Activated naive CD4-positive, alpha-beta T cell treated with anti-CD3 and anti-CD28 coated beads, Interleukin-2, amount 50 U/mL, for 72 hours (primary cell): ENCODE data around the gene PWWP2B. TPM values are rescaled to one million over a fixed set of nuclear protein-coding genes. Genes with fewer than 3 reads are reported as not detected.
A peak's percentile ranks its signal among the peaks of the same experiment; 100 is the strongest.

Experiments used
- ATAC-seq, 2 donors: fragments of 150-1000 bp; cut with Tn5 transposase; 2 replicates each; pipeline ENCODE4 v1.10.0; 2021; ENCODE audit warnings: mild to moderate bottlenecking in 2 of 2, moderate library complexity in 2 of 2
- DNase-seq, 2 donors: peaks; one replicate each; pipeline ENCODE4 v3.0.0; 2021 to 2022; ENCODE audit warnings: low spot score in 2 of 2
- H3K27ac Mint-ChIP-seq, 2 donors: one replicate each; pipeline ENCODE4 v1.8.0; 2022; ENCODE audit warnings: mild to moderate bottlenecking in 2 of 2, mixed read lengths in 2 of 2
- H3K36me3 Mint-ChIP-seq, 2 donors: one replicate each; pipeline ENCODE4 v1.8.0; 2022; ENCODE audit warnings: mixed read lengths in 2 of 2
- H3K9me3 Mint-ChIP-seq, 2 donors: one replicate each; pipeline ENCODE4 v1.8.0; 2022; ENCODE audit warnings: mixed read lengths in 2 of 2
- total RNA-seq, 2 donors: library from RNA; stranded (reverse); gene quantifications; one replicate each; pipeline ENCODE4 v1.2.3, GENCODE V29; 2022

Gene PWWP2B
- total RNA-seq, 2 donors from 2014 or later: 0.64 to 4.3 TPM

GRCh38 chr10:132359305-132360040 is 37.5 kb upstream of the PWWP2B start:
- ATAC-seq: no peak

DNA sequence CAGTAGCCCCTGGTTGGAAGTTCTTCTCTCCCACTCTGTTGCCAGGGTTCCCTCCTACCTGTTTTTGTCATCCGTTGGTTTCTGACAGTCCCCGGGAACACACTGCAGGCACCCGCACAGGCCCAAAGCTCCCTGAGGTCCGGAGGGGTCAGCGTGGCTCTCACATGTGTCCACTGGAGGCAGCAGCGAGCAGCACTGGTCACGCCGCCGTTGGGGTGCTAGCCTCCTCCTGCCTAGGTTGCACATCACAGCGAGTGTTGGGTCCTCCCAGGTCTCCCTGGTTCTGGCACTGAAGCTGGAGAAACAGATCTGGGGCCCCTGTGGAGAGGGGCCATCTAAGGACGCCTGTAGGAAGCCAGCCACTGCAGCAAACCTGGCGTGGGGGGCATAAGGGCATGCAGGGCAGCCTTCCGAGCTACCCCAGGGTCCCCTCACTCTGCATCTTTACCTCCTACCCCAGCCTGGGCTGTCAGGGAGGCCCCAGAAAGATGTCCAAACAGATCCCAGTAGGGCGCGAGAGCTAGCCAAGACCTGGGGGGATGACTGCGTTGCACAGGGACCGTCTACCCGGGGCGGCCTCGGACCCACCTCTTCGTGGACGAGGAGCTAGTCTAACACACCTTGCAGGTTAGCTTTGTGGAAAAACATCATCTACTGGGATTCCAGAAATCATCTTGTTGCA is 36.1 kb upstream of the PWWP2B start:
- no peaks in the 10 kb centered on the region for H3K36me3 Mint-ChIP-seq
- no peak overlapping the region for H3K27ac Mint-ChIP-seq
- DNase-seq: peak; percentile 45 to 53
- H3K9me3 Mint-ChIP-seq: peaks cover 5 to 9% of the 10 kb centered on the region in 2 donors
- peak; percentile 36 to 51 for ATAC-seq

More at GRCh38 chr10:132359305-132360040, 37.5 kb upstream of the PWWP2B start:
- no peaks in the 10 kb centered on the region for H3K36me3 Mint-ChIP-seq
- DNase-seq: peak in 1 of 2 donors; percentile 42
- H3K9me3 Mint-ChIP-seq: peaks cover 5% of the 10 kb centered on the region in 2 donors
- no peak overlapping the region for H3K27ac Mint-ChIP-seq

- peak in 1 of 2 donors; percentile 46 for DNase-seq
- no peak overlapping the region for H3K27ac Mint-ChIP-seq
- H3K36me3 Mint-ChIP-seq: no peaks in the 10 kb centered on the region
These were observed 35.4 kb upstream of the PWWP2B start for GRCh38 chr10:132361581-132362101.

DNA sequence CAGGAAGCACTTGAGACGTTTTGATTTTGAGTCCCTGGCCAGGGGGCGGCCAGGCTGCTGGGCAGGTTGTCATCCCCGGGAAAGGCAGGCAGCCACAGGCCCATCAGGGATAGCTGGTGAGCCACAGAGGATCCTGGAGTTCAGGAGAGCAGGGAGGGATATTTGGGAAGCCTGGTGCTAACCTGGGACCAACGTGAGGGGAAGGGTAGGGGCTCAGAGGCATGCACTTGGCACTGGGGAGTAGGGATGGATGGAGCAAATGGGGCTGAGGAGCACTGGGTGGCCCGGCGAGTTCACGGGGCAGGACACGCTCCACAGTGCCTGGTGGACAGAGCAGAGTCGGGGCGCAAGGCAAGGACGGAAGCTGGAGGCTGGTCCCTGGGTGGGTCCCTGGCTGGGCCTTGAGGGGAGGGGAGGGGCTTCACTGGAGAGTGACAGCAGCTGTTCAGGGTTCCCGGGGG is 34.8 kb upstream of the PWWP2B start:
- Mint-ChIP-seq H3K36me3 (no peaks in the 10 kb centered on the region), H3K9me3 (peaks cover 5 to 9% of the 10 kb centered on the region in 2 donors), H3K27ac (no peak overlapping the region)
- ATAC-seq (no peak), DNase-seq (peak in 1 of 2 donors; percentile 49)

More at GRCh38 chr10:132361581-132362101, 35.4 kb upstream of the PWWP2B start:
- no peak for ATAC-seq
- H3K9me3 Mint-ChIP-seq: peaks cover 5 to 9% of the 10 kb centered on the region in 2 donors

DNA sequence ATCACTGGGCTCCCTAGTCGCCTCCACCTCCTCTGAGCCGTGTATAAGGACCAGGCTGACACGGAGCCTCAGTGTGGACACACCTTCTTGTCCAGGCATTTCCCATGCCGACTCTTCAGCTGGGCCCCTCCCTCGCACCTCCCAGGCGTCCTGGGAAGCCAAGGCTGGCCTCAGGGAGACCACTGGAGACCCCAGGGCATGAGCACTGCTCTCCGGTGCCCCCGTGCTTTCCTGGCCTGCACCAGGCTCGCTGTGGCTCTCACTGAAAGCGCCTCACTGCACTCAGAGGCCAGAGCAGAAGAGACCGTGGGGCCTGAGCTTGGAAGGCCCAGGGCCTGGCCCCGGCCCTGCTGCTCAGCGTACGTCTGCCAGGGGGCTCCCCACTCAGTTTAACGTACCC is 33.6 kb upstream of the PWWP2B start:
- DNase-seq: peak in 1 of 2 donors; percentile 53
- Mint-ChIP-seq H3K9me3 (peaks cover 0 to 9% of the 10 kb centered on the region in 2 donors), H3K36me3 (no peaks in the 10 kb centered on the region), H3K27ac (no peak overlapping the region)
- peak; percentile 7 to 38 for ATAC-seq

DNA sequence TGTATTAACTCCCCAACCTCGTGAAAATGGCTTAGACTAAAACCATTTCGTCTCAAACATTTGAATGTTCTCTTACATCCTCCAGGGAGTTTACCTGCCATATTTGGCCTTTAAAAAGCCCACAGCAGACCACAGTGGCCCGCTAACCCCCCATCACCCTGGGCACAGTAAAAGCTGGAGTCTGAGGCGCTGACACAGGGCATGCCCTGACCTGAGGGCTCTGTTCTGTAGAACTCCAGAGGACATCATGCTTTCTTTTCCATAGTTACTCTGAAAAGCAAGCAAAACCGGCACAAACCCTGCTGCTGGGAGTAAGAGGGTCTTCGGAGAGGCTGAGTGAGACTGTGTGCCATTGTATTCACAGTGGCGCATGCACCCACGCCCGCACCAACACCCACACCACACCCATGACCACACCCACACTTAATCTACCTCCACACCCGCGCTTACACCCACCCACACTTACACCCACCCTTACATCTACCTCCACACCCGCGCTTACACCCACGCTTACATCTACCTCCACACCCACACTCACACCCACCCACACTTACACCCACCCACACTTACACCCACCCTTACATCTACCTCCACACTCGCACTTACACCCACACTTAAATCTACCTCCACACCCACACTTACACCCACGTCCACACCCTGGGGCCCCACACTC is 32.9 kb upstream of the PWWP2B start:
- H3K27ac Mint-ChIP-seq: peak overlapping the region in 1 of 2 donors; percentile 67
- DNase-seq (peak in 1 of 2 donors; percentile 42), ATAC-seq (peak; percentile 48 to 70)
- peaks cover 0 to 9% of the 10 kb centered on the region in 2 donors for H3K9me3 Mint-ChIP-seq
- no peaks in the 10 kb centered on the region for H3K36me3 Mint-ChIP-seq

DNA sequence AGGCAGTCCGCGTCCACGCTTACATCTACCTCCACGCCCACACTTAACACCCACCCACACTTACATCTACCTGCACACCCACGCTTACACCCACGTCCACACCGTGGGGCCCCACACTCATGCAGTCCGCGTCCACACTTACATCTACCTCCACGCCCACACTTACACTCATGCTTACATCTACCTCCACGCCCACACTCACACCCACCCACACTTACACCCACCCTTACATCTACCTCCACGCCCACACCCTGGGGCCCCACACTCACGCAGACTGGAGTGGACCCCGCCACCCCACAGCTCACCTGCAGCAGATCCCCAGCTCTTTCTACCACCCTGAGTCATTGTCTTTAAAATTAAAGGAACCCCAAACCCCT is 32.4 kb upstream of the PWWP2B start:
- Mint-ChIP-seq H3K9me3 (peaks cover 0 to 9% of the 10 kb centered on the region in 2 donors), H3K27ac (peak overlapping the region; percentile 53 to 67), H3K36me3 (no peaks in the 10 kb centered on the region)
- ATAC-seq (peak; percentile 36 to 42), DNase-seq (peak in 1 of 2 donors; percentile 52)

GRCh38 chr10:132365102-132365501 is 31.9 kb upstream of the PWWP2B start:
- Mint-ChIP-seq H3K9me3 (peaks cover 0 to 9% of the 10 kb centered on the region in 2 donors), H3K27ac (peak overlapping the region; percentile 44 to 67), H3K36me3 (no peaks in the 10 kb centered on the region)
- DNase-seq: peak in 1 of 2 donors; percentile 39
- ATAC-seq: peak in 1 of 2 donors; percentile 26

- peaks cover 0 to 9% of the 10 kb centered on the region in 2 donors for H3K9me3 Mint-ChIP-seq
- no peak overlapping the region for H3K27ac Mint-ChIP-seq
- ATAC-seq (no peak), DNase-seq (peak in 1 of 2 donors; percentile 18)
- H3K36me3 Mint-ChIP-seq: no peaks in the 10 kb centered on the region
These were observed 31.0 kb upstream of the PWWP2B start for GRCh38 chr10:132366006-132366405.

DNA sequence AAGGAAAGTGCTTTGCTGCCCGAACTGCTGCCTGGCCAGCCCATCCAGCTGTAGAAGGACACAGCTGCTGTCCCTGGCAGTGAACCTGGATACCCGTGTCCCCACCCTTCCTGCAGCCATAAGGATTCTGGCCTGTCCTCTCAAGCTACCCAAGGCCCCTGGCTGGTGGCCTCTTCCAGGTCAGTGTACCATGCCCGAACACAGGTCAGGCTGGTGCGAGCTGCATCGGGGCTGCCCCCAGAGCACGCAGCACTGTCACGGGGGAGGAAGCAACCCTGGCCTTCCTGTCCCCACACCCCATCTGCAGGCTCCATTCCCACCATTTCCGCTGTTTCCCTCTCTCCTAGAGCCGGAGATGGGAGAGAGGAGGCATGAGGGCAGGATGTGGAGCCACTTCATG is 30.5 kb upstream of the PWWP2B start:
- DNase-seq (peak in 1 of 2 donors; percentile 34), ATAC-seq (no peak)
- Mint-ChIP-seq H3K27ac (no peak overlapping the region), H3K36me3 (no peaks in the 10 kb centered on the region), H3K9me3 (peaks cover 0 to 9% of the 10 kb centered on the region in 2 donors)

DNA sequence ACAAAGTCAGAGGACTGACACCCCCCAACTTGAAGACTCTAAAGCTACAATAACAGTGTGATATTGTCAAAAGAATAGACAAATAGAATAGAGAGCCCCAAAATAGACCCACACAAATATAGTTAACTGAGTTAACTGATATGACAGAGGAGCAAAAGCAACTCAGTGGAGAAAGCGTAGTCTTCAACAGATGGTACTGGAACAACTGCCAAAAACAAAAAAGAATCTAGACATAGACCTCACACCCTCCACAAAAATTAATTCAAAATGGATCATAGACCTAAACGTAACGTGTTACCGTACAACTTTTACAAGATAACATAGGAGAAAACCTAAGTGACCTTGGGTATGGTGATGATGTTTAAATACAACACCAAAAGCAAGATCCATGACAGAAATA is 28.6 kb upstream of the PWWP2B start:
- no peak for DNase-seq
- peaks cover 0 to 9% of the 10 kb centered on the region in 2 donors for H3K9me3 Mint-ChIP-seq
- H3K36me3 Mint-ChIP-seq: no peaks in the 10 kb centered on the region
- H3K27ac Mint-ChIP-seq: no peak overlapping the region
- ATAC-seq: no peak

GRCh38 chr10:132368881-132369635 is 27.9 kb upstream of the PWWP2B start:
- no peaks in the 10 kb centered on the region for H3K36me3 Mint-ChIP-seq
- H3K27ac Mint-ChIP-seq: no peak overlapping the region
- no peak for DNase-seq
- H3K9me3 Mint-ChIP-seq: peaks cover 0 to 8% of the 10 kb centered on the region in 2 donors
- no peak for ATAC-seq

GRCh38 chr10:132369636-132370185 is 27.3 kb upstream of the PWWP2B start:
- ATAC-seq (no peak), DNase-seq (peak in 1 of 2 donors; percentile 33)
- Mint-ChIP-seq H3K36me3 (no peaks in the 10 kb centered on the region), H3K27ac (no peak overlapping the region), H3K9me3 (peaks cover 0 to 2% of the 10 kb centered on the region in 2 donors)

DNA sequence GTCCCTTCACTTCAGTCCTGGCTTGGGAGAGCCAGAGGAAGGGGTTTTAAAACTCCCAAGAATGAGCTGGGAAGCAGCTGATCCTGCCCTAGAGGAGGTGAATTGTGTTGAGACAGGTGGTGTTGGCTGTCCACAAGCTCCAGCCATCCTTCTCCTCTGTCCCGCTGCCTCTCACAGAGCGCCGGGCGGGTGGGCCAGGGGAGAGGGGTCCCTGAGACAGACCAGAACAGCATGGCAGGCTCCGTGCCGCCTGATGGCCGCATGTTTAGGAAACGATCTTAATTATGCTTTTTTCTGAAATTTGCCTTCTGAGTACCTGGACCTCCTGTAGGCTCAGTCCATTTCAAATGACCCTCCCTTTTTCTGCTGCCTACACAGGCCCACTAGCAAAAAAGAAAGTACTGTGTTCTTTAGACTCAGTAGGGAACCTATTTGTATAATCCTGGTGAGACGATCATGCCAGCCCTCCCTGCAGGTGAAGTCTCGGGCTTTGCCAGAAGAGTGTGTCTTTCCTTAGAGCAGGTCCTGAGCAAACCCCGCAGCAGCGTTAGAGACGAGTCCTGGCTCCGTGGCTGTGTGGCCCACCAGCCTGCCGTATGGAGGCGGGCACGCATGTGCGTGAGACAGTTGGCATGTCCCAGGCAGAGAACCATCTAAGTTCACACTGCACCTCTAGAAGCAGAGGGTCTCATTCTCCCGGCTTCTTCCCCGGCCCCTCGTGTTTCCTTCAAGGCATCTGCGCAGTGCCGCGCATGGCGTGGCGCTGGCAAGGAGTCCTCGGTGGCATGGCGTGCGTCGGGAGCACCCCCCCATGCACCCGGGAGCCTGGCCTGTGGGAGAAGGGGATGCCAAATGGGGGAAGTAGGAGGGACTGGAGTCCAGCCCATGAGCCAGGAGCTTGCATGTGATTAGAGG is 26.3 kb upstream of the PWWP2B start:
- Mint-ChIP-seq H3K36me3 (no peaks in the 10 kb centered on the region), H3K27ac (no peak overlapping the region), H3K9me3 (no peaks in the 10 kb centered on the region)

DNA sequence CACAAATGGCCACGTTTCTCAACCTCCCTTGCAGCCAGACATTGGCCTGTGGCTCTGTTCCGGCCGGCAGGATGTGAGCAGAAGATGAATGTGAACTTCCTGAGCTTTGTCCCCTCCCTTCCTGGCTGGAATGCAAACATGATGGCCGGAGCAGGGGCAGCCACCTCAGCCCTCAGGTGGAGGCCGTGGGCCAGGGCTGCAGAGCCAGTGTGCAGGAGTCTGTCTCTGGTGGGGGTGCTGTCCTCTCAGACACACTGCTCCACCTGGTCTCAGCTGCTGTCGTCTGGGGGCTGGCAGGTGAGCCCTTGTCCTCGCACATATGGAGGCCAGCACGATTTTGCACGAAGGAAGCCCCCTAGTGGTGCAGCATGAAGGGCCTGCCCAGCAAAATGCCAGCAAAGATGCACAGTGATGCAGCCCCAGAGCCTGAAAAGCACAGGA is 25.3 kb upstream of the PWWP2B start:
- Mint-ChIP-seq H3K9me3 (no peaks in the 10 kb centered on the region), H3K27ac (peak overlapping the region in 1 of 2 donors; percentile 18), H3K36me3 (no peaks in the 10 kb centered on the region)
- ATAC-seq (no peak), DNase-seq (peak; percentile 35 to 51)

More for the DNA sequence above, 26.3 kb upstream of the PWWP2B start:
- DNase-seq (peak in 1 of 2 donors; percentile 30), ATAC-seq (no peak)
